ENCODE measurements around the gene CXCL5. TPM values are rescaled to one million over a fixed set of nuclear protein-coding genes. Genes with fewer than 3 reads are reported as not detected.

The CXCL5 gene
- total RNA-seq, 6 experiments from 2014 or later, result 0.10 to 1.00 (median 0.19) TPM; not detected in 3

- Histone ChIP-seq H3K36me3 (no peaks in the 10 kb centered on the region), H3K4me3 (no peak overlapping the region), H3K4me1 (peaks cover 0 to 4% (median 0%) of the 10 kb centered on the region in 4 donors), H3K9me3 (no peaks in the 10 kb centered on the region), H3K27ac (no peak overlapping the region), H3K27me3 (peaks cover 0 to 6% of the 10 kb centered on the region in 2 donors)
- no peak for DNase-seq
- ATAC-seq, result peak in 3 of 4 donors; percentile 50 to 91 (median 84)
- 43% methylated on average over 7 of the region's 7 CpGs for WGBS (ENCODE audit: insufficient coverage, low coverage, low lambda C conversion rate, missing lambda C conversion rate)
- TF ChIP-seq CTCF (IDR thresholded peaks at IDR 0.05) (no peak), POLR2A (IDR thresholded peaks at IDR 0.05) (no peak)
- intact Hi-C loops (cut with DNase I), result no loop called here
These were observed 49.3 kb downstream of the CXCL5 start for GRCh38 chr4:73948990-73949706.

- ATAC-seq (no peak), DNase-seq (no peak)
- peaks cover 0 to 6% of the 10 kb centered on the region in 2 donors for H3K27me3 ChIP-seq
- WGBS (ENCODE audit: insufficient coverage, low coverage, low lambda C conversion rate, missing lambda C conversion rate), result 50% methylated on average over 1 of the region's 1 CpG
- TF ChIP-seq CTCF (IDR thresholded peaks at IDR 0.05) (no peak), POLR2A (IDR thresholded peaks at IDR 0.05) (no peak)
- H3K4me3 ChIP-seq, result no peak overlapping the region
- H3K4me1 ChIP-seq, result peaks cover 0 to 8% (median 0%) of the 10 kb centered on the region in 4 donors
- H3K27ac ChIP-seq, result no peak overlapping the region
- intact Hi-C loops (cut with DNase I), result no loop called here
- no peaks in the 10 kb centered on the region for H3K36me3 ChIP-seq
- H3K9me3 ChIP-seq, result no peaks in the 10 kb centered on the region
These were observed 50.2 kb downstream of the CXCL5 start for GRCh38 chr4:73948291-73948690.

- peaks cover 0 to 8% (median 0%) of the 10 kb centered on the region in 4 donors for H3K4me1 ChIP-seq
- TF ChIP-seq CTCF (IDR thresholded peaks at IDR 0.05) (no peak), POLR2A (IDR thresholded peaks at IDR 0.05) (no peak)
- intact Hi-C loops (cut with DNase I), result no loop called here
- H3K9me3 ChIP-seq, result no peaks in the 10 kb centered on the region
- no peak overlapping the region for H3K27ac ChIP-seq
- no peaks in the 10 kb centered on the region for H3K36me3 ChIP-seq
- WGBS (ENCODE audit: insufficient coverage, low coverage, low lambda C conversion rate, missing lambda C conversion rate), result 29% methylated on average over 3 of the region's 3 CpGs
- DNase-seq (no peak), ATAC-seq (peak in 2 of 4 donors; percentile 28 to 55)
- H3K27me3 ChIP-seq, result peaks cover 0 to 6% of the 10 kb centered on the region in 2 donors
- no peak overlapping the region for H3K4me3 ChIP-seq
These were observed 51.1 kb downstream of the CXCL5 start for GRCh38 chr4:73947239-73947985.

GRCh38 chr4:73945674-73946449 lies 52.6 kb downstream of the CXCL5 start:
- no peak for DNase-seq
- intact Hi-C loops (cut with DNase I), result no loop called here
- ATAC-seq, result no peak
- TF ChIP-seq POLR2A (IDR thresholded peaks at IDR 0.05) (no peak), CTCF (IDR thresholded peaks at IDR 0.05) (no peak)
- peaks cover 0 to 6% of the 10 kb centered on the region in 2 donors for H3K27me3 ChIP-seq
- H3K27ac ChIP-seq, result no peak overlapping the region
- H3K36me3 ChIP-seq, result no peaks in the 10 kb centered on the region
- 58% methylated on average over 3 of the region's 3 CpGs for WGBS (ENCODE audit: insufficient coverage, low coverage, low lambda C conversion rate, missing lambda C conversion rate)
- H3K4me1 ChIP-seq, result peaks cover 0 to 8% (median 0%) of the 10 kb centered on the region in 4 donors
- no peaks in the 10 kb centered on the region for H3K9me3 ChIP-seq
- no peak overlapping the region for H3K4me3 ChIP-seq

Small RNA genes lying within 50 kb of the gene (small RNA-seq; reads per million reads assigned to genes)
- 0 reads per million in 2 experiments for gene RN7SL218P

Other genes with a start within 250 kb of the CXCL5 start
- gene CXCL6, start 162.0 kb downstream of the CXCL5 start, total RNA-seq, result 10 to 100 TPM in 2 of 6 experiments, 1 to 10 TPM in 3, under 1 TPM in 1; 0.68 to 22.7 (median 5.4) TPM
- gene PF4V1, start 145.4 kb downstream of the CXCL5 start, total RNA-seq, result not detected
- gene CXCL1, start 129.3 kb downstream of the CXCL5 start, total RNA-seq, result 10 to 100 TPM in 2 of 6 experiments, 1 to 10 TPM in 2, under 1 TPM in 2; 0.42 to 33.1 (median 4.3) TPM
- gene PF4, start 16.6 kb downstream of the CXCL5 start, total RNA-seq, result 1 to 10 TPM in 3 of 6 experiments, under 1 TPM in 1, not detected in 2; 0.74 to 2.2 (median 1.5) TPM
- 1 to 10 TPM in 3 of 6 experiments, under 1 TPM in 2, not detected in 1; 0.42 to 8.5 (median 1.2) TPM for gene PPBP, start 10.5 kb downstream of the CXCL5 start, total RNA-seq
- 1 to 10 TPM in 1 of 6 experiments, under 1 TPM in 3, not detected in 2; 0.25 to 2.0 (median 0.62) TPM for gene CXCL3, start 40.0 kb upstream of the CXCL5 start, total RNA-seq
- gene CXCL2, start 100.5 kb upstream of the CXCL5 start, total RNA-seq, result 100 to 1,000 TPM in 5 of 6 experiments, 10 to 100 TPM in 1; 34.8 to 333 (median 143) TPM
- gene MTHFD2L, start 159.4 kb upstream of the CXCL5 start, total RNA-seq, result 10 to 100 TPM; 18.8 to 45.5 (median 26.5) TPM